Prostate gland (tissue), 2 donors: ENCODE measurements around the gene AQP1. TPM values are rescaled to one million over a fixed set of nuclear protein-coding genes. Genes with fewer than 3 reads are reported as not detected.

ENCODE experiments used
- DNase-seq: peaks from one replicate; pipeline ENCODE4 v3.0.0-alpha.2; 2019; ENCODE audit warnings: low spot score
- H3K27ac ChIP-seq, 2 donors: fragments of 200-600 bp; sonication (generic); 2 replicates each; pipeline ENCODE4 v1.5.1; 2017 to 2019
- H3K27me3 ChIP-seq: fragments of 200-600 bp; sonication (generic); replicated peaks from 2 replicates; pipeline ENCODE4 v1.5.1; 2019; ENCODE audit not compliant: insufficient read depth
- H3K36me3 ChIP-seq, 2 donors: fragments of 200-600 bp; sonication (generic); 1 replicate in 1 of 2; 2 replicates in 1 of 2; pipeline versions ENCODE4 v1.5.1 to v1.8.1; 2017 to 2019
- H3K4me1 ChIP-seq: fragments of 200-600 bp; sonication (generic); replicated peaks from 2 replicates; pipeline ENCODE4 v1.5.1; 2019
- H3K4me3 ChIP-seq, 2 donors: fragments of 200-600 bp; sonication (generic); 2 replicates each; pipeline ENCODE4 v1.5.1; 2017 to 2019
- H3K9me3 ChIP-seq: fragments of 200-600 bp; sonication (generic); 2 replicates; pipeline ENCODE4 v1.5.1; 2017
- CTCF ChIP-seq, 4 experiments: fragments of 200-600 bp in 2 of 4; fragments of 450-650 bp in 2 of 4; sonication (generic) in 2 of 4; IDR thresholded peaks; 1 replicate in 3 of 4; 2 replicates in 1 of 4; pipeline ENCODE4 v1.5.1; 2016 to 2019; ENCODE audit warnings: antibody characterized with exemption in 4 of 4, mild to moderate bottlenecking in 2 of 4, moderate library complexity in 2 of 4
- POLR2A ChIP-seq: fragments of 450-650 bp; IDR thresholded peaks from one replicate; pipeline ENCODE4 v1.6.1; 2016; ENCODE audit warnings: antibody characterized with exemption, mild to moderate bottlenecking
- POLR2AphosphoS5 ChIP-seq: sonication (generic); formaldehyde crosslinking; IDR thresholded peaks from one replicate; pipeline ENCODE4 v1.6.1; 2017; ENCODE audit warnings: antibody characterized with exemption
- WGBS: methylation state at CpG from one replicate; pipeline ENCODE4 v1.1.5; 2018; 5-methylcytosine and 5-hydroxymethylcytosine counted together
- intact Hi-C: fragments of 100-400 bp; cut with DNase I; formaldehyde crosslinking; loops from one replicate; pipeline ENCODE4 v1.14.2; 2022
- total RNA-seq, 2 donors: library from RNA; depleted of rRNA; stranded (reverse); fragments of >200 nt; gene quantifications; one replicate each; pipeline ENCODE4 v1.1.0, GENCODE V29; 2016

AQP1 gene
- total RNA-seq, 2 donors from 2014 or later = 89.4 to 117 TPM

- Histone ChIP-seq H3K4me3 (no peak overlapping the region), H3K36me3 (no peaks in the 10 kb centered on the region), H3K27ac (no peak overlapping the region), H3K4me1 (no peaks in the 10 kb centered on the region), H3K27me3 (no peaks in the 10 kb centered on the region), H3K9me3 (no peaks in the 10 kb centered on the region)
- DNase-seq = no peak
- TF ChIP-seq POLR2A (no peak), POLR2AphosphoS5 (no peak), CTCF (IDR thresholded peaks at IDR 0.05) (no peak)
- intact Hi-C loops = no loop called here
These were observed 25.1 kb downstream of the AQP1 start for GRCh38 chr7:30936650-30937245.

- Histone ChIP-seq H3K9me3 (no peaks in the 10 kb centered on the region), H3K4me3 (no peak overlapping the region), H3K27ac (no peak overlapping the region), H3K4me1 (no peaks in the 10 kb centered on the region), H3K36me3 (no peaks in the 10 kb centered on the region), H3K27me3 (no peaks in the 10 kb centered on the region)
- intact Hi-C loops = no loop called here
- DNase-seq = no peak
- WGBS = 17% methylated on average over 3 of the region's 3 CpGs
- TF ChIP-seq POLR2AphosphoS5 (no peak), CTCF (IDR thresholded peaks at IDR 0.05) (no peak), POLR2A (no peak)
These were observed 25.8 kb downstream of the AQP1 start for GRCh38 chr7:30937416-30937815.

- H3K36me3 ChIP-seq = no peaks in the 10 kb centered on the region
- intact Hi-C loops = no loop called here
- WGBS = 23% methylated on average over 25 of the region's 25 CpGs
- peak; percentile 77 for DNase-seq
- H3K27ac ChIP-seq = no peak overlapping the region
- no peaks in the 10 kb centered on the region for H3K27me3 ChIP-seq
- H3K4me3 ChIP-seq = no peak overlapping the region
- TF ChIP-seq POLR2A (no peak), POLR2AphosphoS5 (peak; percentile 43), CTCF (IDR thresholded peaks at IDR 0.05) (peak; percentile 82 to 95 (median 85))
- no peaks in the 10 kb centered on the region for H3K9me3 ChIP-seq
- H3K4me1 ChIP-seq = no peaks in the 10 kb centered on the region
These were observed 27.0 kb downstream of the AQP1 start for GRCh38 chr7:30938435-30939316.

- Histone ChIP-seq H3K27me3 (no peaks in the 10 kb centered on the region), H3K27ac (no peak overlapping the region), H3K9me3 (no peaks in the 10 kb centered on the region), H3K4me3 (no peak overlapping the region), H3K4me1 (no peaks in the 10 kb centered on the region), H3K36me3 (no peaks in the 10 kb centered on the region)
- intact Hi-C loops = no loop called here
- TF ChIP-seq CTCF (IDR thresholded peaks at IDR 0.05) (no peak), POLR2AphosphoS5 (no peak), POLR2A (no peak)
- DNase-seq = no peak
- 30% methylated on average over 8 of the region's 8 CpGs for WGBS
These were observed 30.1 kb downstream of the AQP1 start for GRCh38 chr7:30941582-30942323.
